Measurements from ENCODE around the gene PUM2. TPM values are rescaled to one million over a fixed set of nuclear protein-coding genes. Genes with fewer than 3 reads are reported as not detected.
"Not testable (repeated sequence)": the region's sequence is repeated elsewhere in the genome, so short reads cannot be mapped to it uniquely, and the experiment has no call there.

The PUM2 gene
- polyA plus RNA-seq, 1 donor (not counting 4 experiments of a cell fraction or from before 2014, with no cell fraction given) = 47.5 TPM

DNA sequence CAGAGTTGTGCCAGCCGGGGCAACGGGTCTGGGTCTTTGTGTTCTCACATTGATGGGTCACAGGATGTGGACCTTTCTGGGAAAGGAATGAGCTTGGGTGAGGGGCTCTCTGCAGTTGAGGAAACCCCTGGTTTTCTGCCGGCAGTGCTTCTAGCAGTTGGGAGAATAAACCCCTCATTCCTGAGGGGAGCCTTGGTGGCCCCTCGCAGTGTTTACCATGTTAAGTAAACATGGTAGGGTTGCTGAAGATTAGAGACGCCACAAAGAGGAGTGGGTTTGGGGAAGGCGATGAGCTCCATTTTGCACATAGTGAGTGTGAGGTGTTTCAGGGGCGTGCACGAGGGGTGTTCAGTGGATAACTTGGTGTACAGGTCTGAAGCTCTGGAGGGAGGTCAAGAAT lies 27.7 kb upstream of the PUM2 start:
- H3K27ac ChIP-seq (ENCODE audit: control insufficient read depth, insufficient read depth, low read length) = no peak overlapping the region
- no peak overlapping the region for H3K4me2 ChIP-seq (ENCODE audit: control insufficient read depth, extremely low read depth, insufficient read depth, low read depth, low read length)
- no peak for DNase-seq (ENCODE audit: low read depth, low spot score)
- H3K4me3 ChIP-seq (ENCODE audit: control insufficient read depth in 2 of 3, extremely low read depth in 1 of 3, insufficient read depth in 2 of 3, low read depth in 1 of 3, low read length in 3 of 3) = no peak overlapping the region
- no peaks in the 10 kb centered on the region for H3K36me3 ChIP-seq (ENCODE audit: control insufficient read depth in 2 of 2, extremely low read depth in 1 of 2, insufficient read depth in 2 of 2, low read length in 2 of 2)
- dilution Hi-C loops (cut with MboI; ENCODE audit: extremely low pct_ligation_motif_present, low sequenced_read_pairs) = no loop called here
- no peak overlapping the region for H3K9ac ChIP-seq (ENCODE audit: control insufficient read depth, extremely low read depth, insufficient read depth, low read length)
- peaks cover 2% of the 10 kb centered on the region for H3K9me1 ChIP-seq (ENCODE audit: control insufficient read depth, extremely low read depth, insufficient read depth, low read length)
- H3K4me1 ChIP-seq (ENCODE audit: control insufficient read depth, extremely low read depth, insufficient read depth, low read length) = peaks cover 3% of the 10 kb centered on the region
- H4K20me1 ChIP-seq (ENCODE audit: control insufficient read depth, extremely low read depth, insufficient read depth, low read length) = no peaks in the 10 kb centered on the region
- no peak overlapping the region for H2AFZ ChIP-seq (ENCODE audit: control insufficient read depth, low read length)
- no peaks in the 10 kb centered on the region for H3K79me2 ChIP-seq (ENCODE audit: control insufficient read depth, insufficient read depth, low read length)
- H3K27me3 ChIP-seq (ENCODE audit: control insufficient read depth, extremely low read depth, insufficient read depth, low read length) = no peaks in the 10 kb centered on the region
- FAIRE-seq = no peak
- H3K9me3 ChIP-seq (ENCODE audit: control insufficient read depth, low read depth, low read length) = no peaks in the 10 kb centered on the region
- TF ChIP-seq, protein P1, sequence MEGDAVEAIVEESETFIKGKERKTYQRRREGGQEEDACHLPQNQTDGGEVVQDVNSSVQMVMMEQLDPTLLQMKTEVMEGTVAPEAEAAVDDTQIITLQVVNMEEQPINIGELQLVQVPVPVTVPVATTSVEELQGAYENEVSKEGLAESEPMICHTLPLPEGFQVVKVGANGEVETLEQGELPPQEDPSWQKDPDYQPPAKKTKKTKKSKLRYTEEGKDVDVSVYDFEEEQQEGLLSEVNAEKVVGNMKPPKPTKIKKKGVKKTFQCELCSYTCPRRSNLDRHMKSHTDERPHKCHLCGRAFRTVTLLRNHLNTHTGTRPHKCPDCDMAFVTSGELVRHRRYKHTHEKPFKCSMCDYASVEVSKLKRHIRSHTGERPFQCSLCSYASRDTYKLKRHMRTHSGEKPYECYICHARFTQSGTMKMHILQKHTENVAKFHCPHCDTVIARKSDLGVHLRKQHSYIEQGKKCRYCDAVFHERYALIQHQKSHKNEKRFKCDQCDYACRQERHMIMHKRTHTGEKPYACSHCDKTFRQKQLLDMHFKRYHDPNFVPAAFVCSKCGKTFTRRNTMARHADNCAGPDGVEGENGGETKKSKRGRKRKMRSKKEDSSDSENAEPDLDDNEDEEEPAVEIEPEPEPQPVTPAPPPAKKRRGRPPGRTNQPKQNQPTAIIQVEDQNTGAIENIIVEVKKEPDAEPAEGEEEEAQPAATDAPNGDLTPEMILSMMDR (optimal IDR thresholded peaks at IDR 0.05 in 1 of 3, IDR thresholded peaks at IDR 0.05 in 1 of 3, conservative IDR thresholded peaks at IDR 0.05 in 1 of 3; ENCODE audit: extremely low read depth in 1 of 3, insufficient read depth in 2 of 3, low read length in 3 of 3) = no peak
- no peak for TF ChIP-seq EZH2 (IDR thresholded peaks at IDR 0.05; ENCODE audit: low read length)

- Histone ChIP-seq H3K9me3 (ENCODE audit: control insufficient read depth, low read depth, low read length) (no peaks in the 10 kb centered on the region), H3K4me3 (ENCODE audit: control insufficient read depth in 2 of 3, extremely low read depth in 1 of 3, insufficient read depth in 2 of 3, low read depth in 1 of 3, low read length in 3 of 3) (no peak overlapping the region), H3K9ac (ENCODE audit: control insufficient read depth, extremely low read depth, insufficient read depth, low read length) (no peak overlapping the region), H3K27ac (ENCODE audit: control insufficient read depth, insufficient read depth, low read length) (no peak overlapping the region), H3K36me3 (ENCODE audit: control insufficient read depth in 2 of 2, extremely low read depth in 1 of 2, insufficient read depth in 2 of 2, low read length in 2 of 2) (no peaks in the 10 kb centered on the region), H3K79me2 (ENCODE audit: control insufficient read depth, insufficient read depth, low read length) (no peaks in the 10 kb centered on the region), H3K4me2 (ENCODE audit: control insufficient read depth, extremely low read depth, insufficient read depth, low read depth, low read length) (no peak overlapping the region), H3K9me1 (ENCODE audit: control insufficient read depth, extremely low read depth, insufficient read depth, low read length) (peaks cover 2% of the 10 kb centered on the region), H4K20me1 (ENCODE audit: control insufficient read depth, extremely low read depth, insufficient read depth, low read length) (no peaks in the 10 kb centered on the region), H3K27me3 (ENCODE audit: control insufficient read depth, extremely low read depth, insufficient read depth, low read length) (no peaks in the 10 kb centered on the region), H2AFZ (ENCODE audit: control insufficient read depth, low read length) (no peak overlapping the region), H3K4me1 (ENCODE audit: control insufficient read depth, extremely low read depth, insufficient read depth, low read length) (no peaks in the 10 kb centered on the region)
- FAIRE-seq (no peak), DNase-seq (ENCODE audit: low read depth, low spot score) (no peak)
- TF ChIP-seq, protein P1 (optimal IDR thresholded peaks at IDR 0.05 in 1 of 3, IDR thresholded peaks at IDR 0.05 in 1 of 3, conservative IDR thresholded peaks at IDR 0.05 in 1 of 3; ENCODE audit: extremely low read depth in 1 of 3, insufficient read depth in 2 of 3, low read length in 3 of 3) = no peak
- TF ChIP-seq EZH2 (IDR thresholded peaks at IDR 0.05; ENCODE audit: low read length) = no peak
- dilution Hi-C loops (cut with MboI; ENCODE audit: extremely low pct_ligation_motif_present, low sequenced_read_pairs) = no loop called here
Measured at GRCh38 chr2:20377741-20378140, 27.1 kb upstream of the PUM2 start.

DNA sequence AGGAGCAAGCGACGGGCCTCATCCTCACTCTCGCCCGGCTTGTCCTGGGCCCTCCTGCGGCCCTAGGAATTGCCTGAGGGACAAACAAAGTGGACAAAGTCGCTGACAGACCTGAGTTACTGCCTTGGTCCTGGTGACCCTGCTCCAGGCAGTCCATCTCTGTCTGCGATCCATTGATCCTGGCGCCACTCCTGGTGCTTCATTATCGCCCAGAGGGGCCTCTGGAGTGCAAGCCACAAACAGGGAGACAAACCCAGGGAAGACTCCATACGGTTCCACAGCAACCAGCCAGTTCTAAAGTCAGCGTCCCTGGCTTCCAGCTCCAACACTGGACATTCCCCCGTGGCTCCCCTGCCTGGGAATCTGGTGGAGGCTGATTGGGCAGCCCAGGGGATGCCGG lies 24.3 kb upstream of the PUM2 start:
- H3K36me3 ChIP-seq (ENCODE audit: control insufficient read depth in 2 of 2, extremely low read depth in 1 of 2, insufficient read depth in 2 of 2, low read length in 2 of 2); H3K79me2 ChIP-seq (ENCODE audit: control insufficient read depth, insufficient read depth, low read length); dilution Hi-C loops (cut with MboI; ENCODE audit: extremely low pct_ligation_motif_present, low sequenced_read_pairs); H3K9me3 ChIP-seq (ENCODE audit: control insufficient read depth, low read depth, low read length); DNase-seq (ENCODE audit: low read depth, low spot score); H3K4me2 ChIP-seq (ENCODE audit: control insufficient read depth, extremely low read depth, insufficient read depth, low read depth, low read length); FAIRE-seq; H2AFZ ChIP-seq (ENCODE audit: control insufficient read depth, low read length); H4K20me1 ChIP-seq (ENCODE audit: control insufficient read depth, extremely low read depth, insufficient read depth, low read length); H3K4me3 ChIP-seq (ENCODE audit: control insufficient read depth in 2 of 3, extremely low read depth in 1 of 3, insufficient read depth in 2 of 3, low read depth in 1 of 3, low read length in 3 of 3); H3K27ac ChIP-seq (ENCODE audit: control insufficient read depth, insufficient read depth, low read length); H3K9ac ChIP-seq (ENCODE audit: control insufficient read depth, extremely low read depth, insufficient read depth, low read length); H3K27me3 ChIP-seq (ENCODE audit: control insufficient read depth, extremely low read depth, insufficient read depth, low read length); H3K9me1 ChIP-seq (ENCODE audit: control insufficient read depth, extremely low read depth, insufficient read depth, low read length): not testable (repeated sequence)
- H3K4me1 ChIP-seq (ENCODE audit: control insufficient read depth, extremely low read depth, insufficient read depth, low read length) = peaks cover 14% of the 10 kb centered on the region
